T-helper 1 cell treated with Interleukin-12 subunit alpha and Interleukin-12 subunit beta and Interleukin-4 antibody, amounts not matched to agents 30 ng/mL and 1 ng/mL, for 36 hours (primary cell): ENCODE results near the gene ELOVL3. TPM values are rescaled to one million over a fixed set of nuclear protein-coding genes. Genes with fewer than 3 reads are reported as not detected.
"Not testable (repeated sequence)": the region's sequence is repeated elsewhere in the genome, so short reads cannot be mapped to it uniquely, and the experiment has no call there.

Source experiments
- intact Hi-C: fragments of 100-400 bp; cut with micrococcal nuclease; formaldehyde crosslinking; loops from one replicate; pipeline ENCODE4 v1.15.1; 2024
- total RNA-seq: library from RNA; stranded (reverse); gene quantifications from 2 replicates; pipeline ENCODE4 v1.2.3, GENCODE V29; 2022

Gene ELOVL3
- total RNA-seq, 1 donor from 2014 or later, result not detected

- intact Hi-C loops, result loop anchor here (5.0 kb wide), 1 partner anchor 429 kb away; the partner anchor contains the start of gene OGA
Observed at GRCh38 chr10:102246261-102246660, 20.2 kb downstream of the ELOVL3 start.

GRCh38 chr10:102247734-102248133, 21.6 kb downstream of the ELOVL3 start:
- intact Hi-C loops, result loop anchor here (5.0 kb wide), 1 partner anchor 430 kb away; the partner anchor contains the start of gene OGA

- intact Hi-C loops, result not testable (repeated sequence)
Observed at GRCh38 chr10:102252508-102252907, 26.4 kb downstream of the ELOVL3 start.

- intact Hi-C loops, result no loop called here
Observed at GRCh38 chr10:102254426-102254825, 28.3 kb downstream of the ELOVL3 start.

- intact Hi-C loops, result no loop called here
Observed at GRCh38 chr10:102255404-102255803, 29.3 kb downstream of the ELOVL3 start.

- intact Hi-C loops, result no loop called here
Observed at GRCh38 chr10:102261196-102261595, 35.1 kb downstream of the ELOVL3 start.

GRCh38 chr10:102261842-102262241, 35.7 kb downstream of the ELOVL3 start:
- intact Hi-C loops, result no loop called here

GRCh38 chr10:102262744-102263370, 36.8 kb downstream of the ELOVL3 start:
- intact Hi-C loops, result no loop called here

- intact Hi-C loops, result no loop called here
Observed at GRCh38 chr10:102264371-102264770, 38.3 kb downstream of the ELOVL3 start.

- intact Hi-C loops, result no loop called here
Observed at GRCh38 chr10:102266670-102267069, 40.6 kb downstream of the ELOVL3 start.

GRCh38 chr10:102267748-102268147, 41.6 kb downstream of the ELOVL3 start:
- intact Hi-C loops, result no loop called here

GRCh38 chr10:102268375-102268888, 42.3 kb downstream of the ELOVL3 start:
- intact Hi-C loops, result no loop called here

- intact Hi-C loops, result no loop called here
Observed at GRCh38 chr10:102269017-102269416, 42.9 kb downstream of the ELOVL3 start.

GRCh38 chr10:102274062-102274461, 48.0 kb downstream of the ELOVL3 start:
- intact Hi-C loops, result no loop called here

- intact Hi-C loops, result no loop called here
Observed at GRCh38 chr10:102275343-102275742, 49.2 kb downstream of the ELOVL3 start.

GRCh38 chr10:102279104-102279503, 53.0 kb downstream of the ELOVL3 start:
- intact Hi-C loops, result no loop called here

Other genes starting within 250 kb of the ELOVL3 start
- 27.8 and 28.0 TPM in 2 replicates for gene ARMH3, start 170.1 kb upstream of the ELOVL3 start, total RNA-seq
- gene HPS6, start 160.9 kb upstream of the ELOVL3 start, total RNA-seq, result 24.1 and 24.8 TPM in 2 replicates
- gene LDB1, start 105.9 kb upstream of the ELOVL3 start, total RNA-seq, result 86.4 and 88.7 TPM in 2 replicates
- gene PPRC1, start 93.3 kb upstream of the ELOVL3 start, total RNA-seq, result 61.4 and 68.0 TPM in 2 replicates
- gene NOLC1, start 73.9 kb upstream of the ELOVL3 start, total RNA-seq, result 100 and 109 TPM in 2 replicates
- gene PITX3, start 15.2 kb downstream of the ELOVL3 start, total RNA-seq, result not detected in 2 replicates
- 56.4 and 57.0 TPM in 2 replicates for gene GBF1, start 19.2 kb downstream of the ELOVL3 start, total RNA-seq
- 313 and 319 TPM in 2 replicates for gene NFKB2, start 169.4 kb downstream of the ELOVL3 start, total RNA-seq
- gene PSD, start 192.5 kb downstream of the ELOVL3 start, total RNA-seq, result 2.4 and 3.7 TPM in 2 replicates
- 14.6 and 15.1 TPM in 2 replicates for gene FBXL15, start 194.5 kb downstream of the ELOVL3 start, total RNA-seq
- 61.7 and 65.3 TPM in 2 replicates for gene CUEDC2, start 206.3 kb downstream of the ELOVL3 start, total RNA-seq
- 0.20 TPM in 1 of 2 replicates, not detected in the other for gene C10orf95, start 225.2 kb downstream of the ELOVL3 start, total RNA-seq